GM19455 (cell line): ENCODE data around the gene DCHS1.

ENCODE experiments used
- ATAC-seq: cut with Tn5 transposase; IDR thresholded peaks from one replicate; pipeline ENCODE4 v1.9.1; 2021; ENCODE audit not compliant: unreplicated experiment

Gene DCHS1

DNA sequence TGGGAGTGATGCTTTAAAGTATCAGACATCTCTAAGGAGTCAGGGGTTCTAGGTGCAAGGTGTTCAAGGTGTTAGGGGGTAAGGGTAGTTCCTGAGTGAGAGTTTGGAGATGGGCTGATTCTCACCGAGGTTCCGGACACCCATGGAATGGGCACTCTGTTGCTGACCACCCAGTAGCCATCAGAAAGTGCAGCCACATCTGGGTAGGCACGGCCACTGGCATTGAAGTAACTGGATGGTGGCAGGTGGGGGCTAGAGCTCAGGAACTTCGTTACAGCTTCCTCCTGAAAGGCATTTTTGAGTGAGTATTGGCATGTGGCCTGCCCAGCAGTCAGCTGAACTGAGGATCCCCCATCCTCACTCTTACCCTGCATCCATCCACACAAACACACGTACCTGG lies 40.6 kb downstream of the DCHS1 start:
- no peak for ATAC-seq

DNA sequence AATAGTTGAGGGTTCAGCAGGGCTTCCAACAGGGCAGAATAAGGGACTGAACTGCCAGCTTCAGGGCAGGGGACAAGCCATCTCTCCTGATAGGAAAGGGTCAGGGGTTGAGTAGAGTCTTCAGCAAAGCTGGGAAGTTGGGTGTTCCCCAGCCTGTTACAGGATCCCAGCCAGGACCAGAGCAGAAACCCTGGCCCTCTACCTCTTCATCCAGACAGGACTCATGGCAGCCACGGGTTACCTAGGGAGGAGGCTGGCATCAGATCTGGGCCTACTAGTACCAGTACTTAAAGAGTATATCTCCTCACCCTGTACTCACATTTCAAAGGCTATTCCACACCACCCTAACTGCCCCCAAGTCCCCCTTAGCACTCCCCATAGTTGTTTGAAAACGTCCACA lies 41.2 kb downstream of the DCHS1 start:
- no peak for ATAC-seq

- no peak for ATAC-seq
Measured at GRCh38 chr11:6613496-6613895, 42.1 kb downstream of the DCHS1 start.

DNA sequence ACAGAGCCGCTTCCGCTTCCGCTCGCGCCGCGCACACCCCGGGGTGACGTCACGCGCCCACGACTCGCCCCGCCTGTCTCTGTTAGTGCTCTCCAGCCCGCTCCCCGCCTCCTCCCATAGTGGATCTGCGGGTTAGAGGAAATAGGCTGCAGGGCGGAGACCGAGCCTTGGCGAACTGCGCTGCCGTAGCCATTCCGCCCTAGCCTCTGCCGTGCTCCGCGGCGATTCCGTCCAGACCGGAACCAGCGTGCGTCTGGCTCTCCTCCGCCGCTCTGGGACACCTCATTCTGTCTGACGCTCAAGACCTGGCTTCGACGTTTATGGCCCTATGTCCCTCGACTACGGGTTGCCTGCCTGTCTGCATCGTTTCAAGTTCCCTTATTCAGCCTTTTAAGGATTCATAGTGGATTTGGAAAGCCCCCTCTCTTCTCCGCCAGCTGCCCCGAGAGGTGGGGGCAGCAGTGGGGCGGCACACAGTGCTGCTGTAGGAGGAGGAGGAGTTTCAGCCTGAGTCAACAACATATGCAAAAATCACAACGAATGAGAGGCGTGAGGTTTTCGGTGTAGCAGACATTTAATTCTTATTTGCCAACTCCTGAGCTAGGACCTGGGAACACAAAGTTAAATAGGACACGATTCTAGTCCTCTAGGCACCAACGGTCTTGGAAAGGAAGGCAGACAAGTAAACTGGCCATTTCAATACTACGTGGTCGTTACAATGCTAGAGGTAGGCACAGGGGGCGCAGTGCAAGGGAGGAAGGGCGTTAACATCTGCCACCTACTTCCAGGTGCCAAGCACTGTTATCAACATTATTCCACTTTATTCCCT lies 43.2 kb downstream of the DCHS1 start, which contains the start of gene TAF10:
TAF10 (minus strand) TSS at position 4 of the 829 bp plus-strand sequence. CDS start 27 bp downstream, outside the sequence.
- peak; percentile 91 for ATAC-seq

DNA sequence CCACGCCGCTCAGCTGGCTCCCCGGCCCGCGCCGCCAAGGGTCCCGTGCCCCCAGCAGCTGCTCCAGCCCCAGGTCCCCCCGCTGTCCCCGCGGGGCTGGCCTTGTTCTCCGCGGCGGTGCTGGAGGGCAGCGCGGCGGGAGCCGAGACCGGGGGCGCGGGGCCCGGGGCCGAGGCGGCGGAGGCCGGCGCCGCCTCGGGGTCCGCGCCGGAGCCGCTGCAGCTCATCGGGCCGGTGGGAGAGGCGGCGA lies 43.7 kb downstream of the DCHS1 start:
- peak; percentile 12 for ATAC-seq

- peak; percentile 8 for ATAC-seq
Measured at GRCh38 chr11:6611092-6611962, 44.3 kb downstream of the DCHS1 start.

DNA sequence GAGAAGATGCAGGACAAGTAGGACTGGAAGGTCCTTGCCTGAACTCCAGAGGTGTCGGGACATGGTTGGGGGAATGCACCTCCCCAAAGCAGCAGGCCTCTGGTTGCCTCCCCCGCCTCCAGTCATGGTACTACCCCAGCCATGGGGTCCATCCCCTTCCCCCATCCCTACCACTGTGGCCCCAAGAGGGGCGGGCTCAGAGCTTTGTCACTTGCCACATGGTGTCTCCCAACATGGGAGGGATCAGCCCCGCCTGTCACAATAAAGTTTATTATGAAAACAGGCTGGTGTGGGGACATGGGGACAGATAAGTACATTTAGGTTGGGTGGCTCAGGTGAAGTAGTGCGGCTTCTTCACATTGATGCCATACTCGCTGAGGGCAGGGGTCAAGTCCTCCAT lies 45.0 kb downstream of the DCHS1 start:
- no peak for ATAC-seq

- no peak for ATAC-seq
Measured at GRCh38 chr11:6609502-6610015, 46.0 kb downstream of the DCHS1 start.

- ATAC-seq = no peak
Measured at GRCh38 chr11:6608726-6609501, 46.7 kb downstream of the DCHS1 start.

- no peak for ATAC-seq
Measured at GRCh38 chr11:6608011-6608410, 47.6 kb downstream of the DCHS1 start.

- no peak for ATAC-seq
Measured at GRCh38 chr11:6607190-6607795, 48.3 kb downstream of the DCHS1 start.

GRCh38 chr11:6606471-6607189 lies 49.0 kb downstream of the DCHS1 start:
- ATAC-seq = peak; percentile 34

DNA sequence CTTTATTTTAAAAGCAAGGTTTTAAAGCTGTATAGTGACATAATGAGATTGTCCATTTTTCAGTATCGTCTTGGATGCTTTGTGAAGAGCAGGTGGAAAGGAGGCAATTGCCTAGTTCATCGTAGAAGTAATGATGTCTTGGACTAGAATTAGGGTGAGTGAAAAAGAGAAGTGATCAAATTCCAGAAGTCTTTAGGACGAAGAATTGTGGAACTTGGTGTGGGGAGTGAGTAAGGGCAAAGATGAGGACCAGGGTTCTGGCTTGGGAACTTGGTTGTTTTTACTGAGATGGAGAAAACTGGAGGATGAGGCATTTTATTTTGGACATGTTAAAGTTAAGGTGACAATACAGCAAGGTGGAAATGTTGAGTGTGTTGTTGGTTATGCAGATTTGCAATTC lies 50.8 kb downstream of the DCHS1 start:
- no peak for ATAC-seq

DNA sequence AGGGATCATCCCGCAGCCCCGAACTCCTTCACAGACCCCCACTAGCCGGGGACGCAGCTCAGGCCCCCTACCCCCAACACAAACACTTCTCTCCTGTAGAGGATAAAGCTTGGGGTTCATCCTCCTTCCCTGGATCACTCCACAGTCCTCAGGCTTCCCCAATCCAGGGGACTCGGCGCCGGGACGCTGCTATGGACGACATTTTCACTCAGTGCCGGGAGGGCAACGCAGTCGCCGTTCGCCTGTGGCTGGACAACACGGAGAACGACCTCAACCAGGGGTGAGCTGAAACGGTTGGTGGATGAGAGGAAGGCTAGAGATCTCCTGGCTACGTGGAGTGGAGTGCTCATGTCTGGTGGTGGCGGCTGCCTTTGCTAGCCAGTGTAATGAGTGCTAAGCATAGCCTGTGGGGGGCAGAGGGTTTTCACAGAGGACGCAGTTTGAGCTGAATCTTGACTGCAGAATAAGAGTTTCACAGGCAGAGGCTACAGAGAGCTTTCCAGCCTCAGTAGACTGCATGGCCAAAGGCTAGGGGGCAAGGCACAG lies 51.5 kb downstream of the DCHS1 start:
- ATAC-seq = peak; percentile 45

GRCh38 chr11:6603287-6604080 lies 52.1 kb downstream of the DCHS1 start, which contains the start of the genes ILK and RRP8:
Gene ILK (plus strand): TSS chr11:6603774. CDS start chr11:6604272, 498 bp downstream.
Gene RRP8 (minus strand): TSS chr11:6603616. CDS start chr11:6603502, 114 bp downstream.
- ATAC-seq = peak; percentile 75

GRCh38 chr11:6602096-6602940 lies 53.3 kb downstream of the DCHS1 start:
- ATAC-seq = no peak

GRCh38 chr11:6601041-6601461 lies 54.6 kb downstream of the DCHS1 start:
- ATAC-seq = no peak

DNA sequence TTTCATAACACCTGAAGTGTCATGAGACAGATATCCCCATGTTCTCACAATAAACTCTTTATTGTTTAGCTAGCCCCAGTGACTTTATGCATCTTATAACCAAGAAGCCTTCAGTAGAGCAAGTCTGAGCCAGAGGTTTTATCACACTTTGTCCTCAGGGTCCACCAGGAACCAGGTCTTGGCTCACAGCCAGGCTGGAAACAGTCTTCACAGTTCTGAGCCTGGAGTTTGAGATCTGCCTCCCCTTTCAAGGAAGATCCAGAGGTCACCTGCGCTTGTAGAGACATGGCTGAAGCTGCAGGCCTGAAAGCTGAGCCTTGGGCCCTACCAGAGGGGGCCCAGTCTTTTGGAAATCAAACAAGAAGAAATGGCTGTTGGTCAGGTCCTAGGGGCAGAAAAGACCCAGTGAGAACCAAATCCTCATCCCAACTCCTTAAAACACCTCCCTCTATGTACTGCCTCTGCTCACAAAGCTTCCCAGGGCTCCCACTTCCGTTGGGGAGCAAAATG lies 55.7 kb downstream of the DCHS1 start:
- ATAC-seq = no peak
